Stimulated activated naive CD4-positive, alpha-beta T cell (primary cell): ENCODE results near the gene ZSWIM8.

Source experiments
- DNase-seq, 6 experiments: peaks; one replicate each; lab custom pipeline; 2025; lab: John Stamatoyannopoulos, UW

The ZSWIM8 gene

DNA sequence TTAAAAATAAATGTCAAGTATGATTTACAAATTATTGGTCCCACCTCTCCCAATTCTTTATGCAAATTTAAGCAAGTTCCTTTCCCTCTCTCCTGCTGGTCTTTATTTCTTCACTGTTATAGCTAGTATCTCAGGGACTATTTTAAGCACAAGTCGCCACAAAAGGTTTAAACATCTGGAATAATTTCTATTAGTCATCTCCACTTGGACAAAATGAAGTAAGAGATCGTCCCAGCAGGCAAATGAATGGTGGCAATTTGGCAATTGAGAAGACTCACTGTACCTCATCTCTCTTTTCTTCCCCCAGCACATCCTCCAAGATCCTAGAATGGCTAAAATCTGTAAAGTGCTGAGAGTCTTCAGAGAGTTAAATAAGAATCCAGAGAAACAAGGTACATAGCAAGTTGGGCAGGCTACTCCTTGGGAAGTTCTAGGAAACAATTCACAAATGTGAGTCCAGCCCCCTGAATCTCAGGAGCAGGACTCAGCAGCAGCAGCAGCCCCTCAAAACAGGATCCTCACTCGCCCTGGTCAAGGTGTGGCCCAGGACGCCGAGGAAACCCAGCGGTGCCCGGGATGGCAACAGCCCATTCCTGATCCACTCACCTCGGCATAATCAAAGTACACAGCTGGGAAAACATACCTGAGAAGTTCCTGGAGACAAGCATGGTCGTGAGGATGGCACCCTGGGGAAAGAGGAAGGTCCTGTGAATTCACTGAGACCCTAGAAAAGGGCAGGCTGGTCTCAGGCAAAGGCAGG is 56.3 kb downstream of the ZSWIM8 start:
- DNase-seq: no peak

DNA sequence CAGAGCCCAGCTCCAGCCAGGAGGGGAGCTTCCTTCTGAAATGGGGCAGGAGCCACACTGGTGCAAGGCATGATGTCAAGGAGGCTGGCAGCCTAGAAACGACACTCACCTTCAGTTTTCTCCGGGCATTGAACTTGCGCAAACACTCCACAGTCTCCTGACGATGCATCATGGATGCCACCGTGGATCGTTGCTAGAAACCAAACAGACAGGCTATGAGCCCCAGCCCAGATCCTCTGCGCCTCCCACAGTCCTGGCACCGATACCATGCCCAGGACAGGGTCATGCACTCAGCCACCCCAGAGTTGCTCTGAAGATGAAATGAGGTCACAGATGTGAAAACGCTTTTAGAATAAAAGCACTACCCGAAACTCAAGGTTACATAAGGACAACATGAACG is 56.9 kb downstream of the ZSWIM8 start:
- DNase-seq: no peak

DNA sequence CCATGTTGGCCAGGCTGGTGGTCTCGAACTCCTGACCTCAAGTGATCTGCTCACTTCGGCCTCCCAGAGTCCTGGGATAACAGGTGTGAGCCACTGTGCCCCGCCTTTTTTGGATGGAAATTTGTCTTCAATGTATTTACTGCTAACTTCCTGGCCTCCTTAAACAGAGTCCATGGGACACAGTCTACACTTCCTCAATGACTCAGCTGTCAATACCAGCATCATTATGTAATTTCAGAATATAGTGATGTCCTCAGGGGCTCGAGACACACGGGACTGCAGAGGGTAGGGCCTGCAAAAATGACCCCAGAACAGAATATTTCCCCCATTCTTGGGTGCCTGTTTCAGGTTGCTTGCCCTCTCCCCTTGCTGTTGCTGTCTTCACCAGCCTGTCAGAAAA is 57.9 kb downstream of the ZSWIM8 start:
- DNase-seq: no peak

DNA sequence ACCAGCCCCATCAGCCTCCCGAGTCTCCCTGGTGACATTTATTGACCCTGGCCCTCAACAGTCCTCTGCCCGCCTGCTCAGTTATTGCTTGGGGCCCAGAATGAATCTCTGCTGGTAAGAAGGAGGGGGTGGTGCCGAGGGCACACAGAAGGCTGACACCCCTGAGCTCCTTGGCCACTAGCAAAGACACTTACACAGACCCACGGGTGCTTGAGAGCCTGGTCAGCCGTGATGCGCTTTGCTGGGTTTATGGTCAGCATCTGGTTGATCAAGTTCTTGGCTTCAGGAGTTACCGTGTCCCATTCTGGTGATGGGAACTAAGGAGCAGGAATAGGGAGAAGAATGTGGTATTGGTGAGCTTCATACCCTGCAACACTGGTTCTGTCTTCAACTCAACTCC is 61.6 kb downstream of the ZSWIM8 start:
- no peak for DNase-seq

DNA sequence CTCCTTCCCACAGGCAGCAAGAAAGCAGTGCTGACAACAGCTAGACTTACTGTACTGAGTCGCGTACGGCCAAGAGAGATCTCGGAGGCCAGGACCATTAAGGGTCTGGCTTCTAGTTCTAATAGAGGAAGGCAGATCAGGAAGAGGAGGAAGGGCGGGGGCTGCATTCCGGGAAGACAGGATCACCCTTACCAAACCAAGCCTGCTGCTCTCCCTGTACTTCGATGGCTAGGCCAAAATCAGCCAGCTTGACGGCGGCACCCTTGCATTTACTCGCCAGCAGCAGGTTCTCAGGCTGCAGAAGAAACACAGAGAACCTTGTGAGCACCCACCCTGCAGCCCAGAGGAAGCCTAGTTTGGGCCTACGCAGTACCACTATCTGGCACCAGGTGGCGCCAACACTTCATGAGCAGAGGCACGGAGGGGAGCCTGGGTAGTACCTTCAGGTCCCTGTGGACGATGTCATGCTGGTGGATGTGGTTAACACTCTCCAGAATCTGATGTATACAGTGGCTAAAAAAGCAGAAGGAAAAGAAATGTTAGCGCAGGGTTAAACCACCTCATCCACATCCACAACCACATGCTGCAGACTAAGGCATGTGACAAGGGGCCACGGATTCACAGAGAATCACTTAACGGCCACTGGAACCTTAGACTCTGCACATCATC is 63.5 kb downstream of the ZSWIM8 start:
- peak; percentile 75 to 91 (median 86) for DNase-seq

DNA sequence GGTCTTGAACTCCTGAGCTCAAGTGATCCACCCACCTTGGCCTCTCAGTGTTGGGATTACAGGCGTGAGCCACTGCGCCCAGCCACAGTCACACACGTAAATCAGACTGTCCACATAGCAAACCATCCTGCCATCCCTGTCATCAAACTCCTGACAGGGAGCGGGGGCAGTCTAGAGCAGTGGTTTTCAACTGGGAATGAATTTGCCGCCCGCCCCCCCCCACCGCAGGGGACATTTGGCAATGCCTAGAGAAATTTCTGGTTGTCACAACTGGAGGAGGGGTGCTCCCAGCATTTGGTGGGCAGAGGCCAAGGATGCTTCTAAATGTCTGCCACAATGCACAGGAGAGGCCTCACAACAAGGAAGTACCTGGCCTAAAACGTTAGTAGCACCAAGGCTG is 64.8 kb downstream of the ZSWIM8 start:
- no peak for DNase-seq

DNA sequence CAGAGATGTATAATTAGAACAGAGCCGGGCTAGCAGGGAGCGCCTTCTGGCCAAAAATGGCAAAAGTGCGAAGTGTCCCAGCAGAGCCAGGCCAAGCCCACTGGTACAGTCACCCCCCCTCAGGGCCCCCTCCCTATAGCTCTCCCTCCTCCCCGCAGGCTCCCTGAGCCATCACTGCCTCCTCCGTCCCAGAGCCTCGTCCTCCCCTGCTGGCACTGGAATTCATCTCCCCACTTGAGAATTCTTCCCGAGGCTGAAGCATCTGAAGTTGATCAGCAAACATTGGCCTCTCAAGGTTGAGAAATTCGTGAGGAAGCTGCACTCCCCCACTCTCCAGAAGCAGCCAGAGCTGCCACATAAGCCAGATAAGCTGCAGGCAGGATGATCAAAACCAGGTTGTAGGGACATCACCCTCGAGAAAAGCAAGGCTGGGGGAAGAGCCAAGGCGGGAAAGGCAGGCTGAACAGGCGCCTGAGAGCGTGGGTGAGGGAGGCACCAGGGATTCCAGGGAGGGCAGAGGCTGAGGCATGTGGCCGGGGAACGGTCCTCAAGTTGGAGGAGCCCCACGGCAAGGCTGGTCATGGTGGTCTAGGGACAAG is 65.6 kb downstream of the ZSWIM8 start:
- DNase-seq: no peak
